22Rv1 (cell line): ENCODE data around the gene EGFR.

ENCODE experiments used
- H3K27ac ChIP-seq: fragments of 450-650 bp; 2 replicates; pipeline ENCODE4 v1.5.1; 2017
- ZFX ChIP-seq: fragments of 450-650 bp; IDR thresholded peaks from 2 replicates; pipeline ENCODE4 v1.6.1; 2017; ENCODE audit warnings: antibody characterized with exemption, borderline replicate concordance
- TF ChIP-seq, protein P1 (sequence below): fragments of 450-650 bp; IDR thresholded peaks from 2 replicates; pipeline ENCODE4 v1.5.1; 2017; ENCODE audit warnings: mild to moderate bottlenecking

The EGFR gene

GRCh38 chr7:55150166-55150565, 131.3 kb downstream of the EGFR start:
- TF ChIP-seq, protein P1, sequence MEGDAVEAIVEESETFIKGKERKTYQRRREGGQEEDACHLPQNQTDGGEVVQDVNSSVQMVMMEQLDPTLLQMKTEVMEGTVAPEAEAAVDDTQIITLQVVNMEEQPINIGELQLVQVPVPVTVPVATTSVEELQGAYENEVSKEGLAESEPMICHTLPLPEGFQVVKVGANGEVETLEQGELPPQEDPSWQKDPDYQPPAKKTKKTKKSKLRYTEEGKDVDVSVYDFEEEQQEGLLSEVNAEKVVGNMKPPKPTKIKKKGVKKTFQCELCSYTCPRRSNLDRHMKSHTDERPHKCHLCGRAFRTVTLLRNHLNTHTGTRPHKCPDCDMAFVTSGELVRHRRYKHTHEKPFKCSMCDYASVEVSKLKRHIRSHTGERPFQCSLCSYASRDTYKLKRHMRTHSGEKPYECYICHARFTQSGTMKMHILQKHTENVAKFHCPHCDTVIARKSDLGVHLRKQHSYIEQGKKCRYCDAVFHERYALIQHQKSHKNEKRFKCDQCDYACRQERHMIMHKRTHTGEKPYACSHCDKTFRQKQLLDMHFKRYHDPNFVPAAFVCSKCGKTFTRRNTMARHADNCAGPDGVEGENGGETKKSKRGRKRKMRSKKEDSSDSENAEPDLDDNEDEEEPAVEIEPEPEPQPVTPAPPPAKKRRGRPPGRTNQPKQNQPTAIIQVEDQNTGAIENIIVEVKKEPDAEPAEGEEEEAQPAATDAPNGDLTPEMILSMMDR, result no peak
- TF ChIP-seq ZFX, result no peak
- no peak overlapping the region for H3K27ac ChIP-seq

GRCh38 chr7:55150709-55151451, 132.1 kb downstream of the EGFR start:
- TF ChIP-seq ZFX, result no peak
- TF ChIP-seq, protein P1, result no peak
- H3K27ac ChIP-seq, result no peak overlapping the region

GRCh38 chr7:55152516-55152915, 133.7 kb downstream of the EGFR start:
- TF ChIP-seq, protein P1, result no peak
- no peak for TF ChIP-seq ZFX
- no peak overlapping the region for H3K27ac ChIP-seq

- TF ChIP-seq, protein P1, result no peak
- TF ChIP-seq ZFX, result no peak
- H3K27ac ChIP-seq, result no peak overlapping the region
Observed at GRCh38 chr7:55154096-55154495, 135.3 kb downstream of the EGFR start.

DNA sequence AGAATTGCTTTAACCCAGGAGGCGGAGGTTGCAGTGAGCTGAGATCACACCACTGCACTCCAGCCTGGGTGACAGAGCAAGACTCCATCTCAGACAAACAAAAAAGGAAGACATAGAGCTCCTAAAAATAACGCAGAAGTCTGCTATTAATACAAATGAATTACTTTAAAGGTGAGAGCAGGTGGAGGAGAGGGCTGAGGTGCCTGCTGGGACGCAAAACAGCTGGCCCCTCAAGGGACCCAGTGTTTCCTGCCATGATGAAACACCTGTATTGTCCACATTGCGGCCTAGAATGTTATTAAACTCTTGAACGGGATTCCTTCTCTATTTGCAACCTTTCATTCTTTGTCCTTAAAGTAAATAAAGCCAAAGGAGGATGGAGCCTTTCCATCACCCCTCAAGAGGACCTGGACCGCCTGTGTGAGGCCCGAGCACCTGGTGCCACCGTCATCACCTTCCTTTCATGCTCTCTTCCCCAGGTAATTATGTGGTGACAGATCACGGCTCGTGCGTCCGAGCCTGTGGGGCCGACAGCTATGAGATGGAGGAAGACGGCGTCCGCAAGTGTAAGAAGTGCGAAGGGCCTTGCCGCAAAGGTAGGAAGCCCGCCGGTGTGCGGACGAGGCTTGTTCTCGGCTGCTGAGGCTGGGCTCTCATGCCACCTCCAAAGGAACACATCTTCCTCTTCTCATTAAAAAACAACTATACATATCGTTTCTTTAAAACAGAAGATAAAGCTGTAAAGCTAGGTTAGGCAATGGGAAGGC, 136.7 kb downstream of the EGFR start:
- TF ChIP-seq, protein P1, result no peak

GRCh38 chr7:55156919-55157763, 138.3 kb downstream of the EGFR start:
- TF ChIP-seq ZFX, result no peak
- TF ChIP-seq, protein P1, result no peak
- no peak overlapping the region for H3K27ac ChIP-seq

More for the DNA sequence above, 136.7 kb downstream of the EGFR start:
- H3K27ac ChIP-seq, result no peak overlapping the region
